Mononuclear cell (primary cell): ENCODE measurements around the gene PLCL2. TPM values are rescaled to one million over a fixed set of nuclear protein-coding genes. Genes with fewer than 3 reads are reported as not detected.

Experiments
- H3K27me3 ChIP-seq: 2 replicates; pipeline ENCODE4 v1.6.0; 2011; ENCODE audit warnings: low read length, control low read depth; ENCODE audit not compliant: insufficient read depth
- H3K4me1 ChIP-seq: 2 replicates; pipeline ENCODE4 v1.5.1; 2011; ENCODE audit warnings: mild to moderate bottlenecking, low read length, control low read depth; ENCODE audit not compliant: insufficient read depth
- H3K4me3 ChIP-seq: 2 replicates; pipeline ENCODE4 v1.5.1; 2011; ENCODE audit warnings: mild to moderate bottlenecking, low read length, moderate library complexity
- H3K9me3 ChIP-seq: 2 replicates; pipeline ENCODE4 v1.5.1; 2011; ENCODE audit warnings: low read depth, mild to moderate bottlenecking, control low read depth, low read length
- total RNA-seq: library from RNA; depleted of rRNA; stranded (reverse); fragments of >200 nt; gene quantifications from one replicate; pipeline ENCODE4 v1.2.3, GENCODE V29; 2012

PLCL2 gene
- total RNA-seq, 1 donor: 73.6 TPM

- no peak overlapping the region for H3K4me3 ChIP-seq
- H3K9me3 ChIP-seq: no peaks in the 10 kb centered on the region
- no peaks in the 10 kb centered on the region for H3K27me3 ChIP-seq
- peaks cover 56% of the 10 kb centered on the region for H3K4me1 ChIP-seq
These were observed 27.9 kb downstream of the PLCL2 start for GRCh38 chr3:16912400-16913263.

DNA sequence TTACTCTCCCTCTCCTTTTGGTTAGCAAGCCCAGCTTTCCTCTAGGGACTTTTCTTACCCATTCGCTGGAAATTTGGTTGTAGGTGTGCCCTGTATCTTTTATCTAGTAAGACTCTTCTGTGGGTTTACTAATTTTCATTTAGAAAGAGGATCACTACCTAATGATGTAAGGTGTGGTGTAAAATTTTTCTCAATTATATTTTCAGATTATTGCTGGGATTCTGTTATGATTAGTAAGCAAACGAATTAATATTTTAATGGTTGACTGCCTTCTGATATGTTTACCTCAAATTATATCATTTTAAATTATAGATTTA is 28.5 kb downstream of the PLCL2 start:
- no peaks in the 10 kb centered on the region for H3K9me3 ChIP-seq
- H3K4me3 ChIP-seq: no peak overlapping the region
- peaks cover 57% of the 10 kb centered on the region for H3K4me1 ChIP-seq
- no peaks in the 10 kb centered on the region for H3K27me3 ChIP-seq

- Histone ChIP-seq H3K27me3 (no peaks in the 10 kb centered on the region), H3K4me3 (no peak overlapping the region), H3K4me1 (peaks cover 33% of the 10 kb centered on the region), H3K9me3 (no peaks in the 10 kb centered on the region)
These were observed 32.1 kb downstream of the PLCL2 start for GRCh38 chr3:16916840-16917239.

DNA sequence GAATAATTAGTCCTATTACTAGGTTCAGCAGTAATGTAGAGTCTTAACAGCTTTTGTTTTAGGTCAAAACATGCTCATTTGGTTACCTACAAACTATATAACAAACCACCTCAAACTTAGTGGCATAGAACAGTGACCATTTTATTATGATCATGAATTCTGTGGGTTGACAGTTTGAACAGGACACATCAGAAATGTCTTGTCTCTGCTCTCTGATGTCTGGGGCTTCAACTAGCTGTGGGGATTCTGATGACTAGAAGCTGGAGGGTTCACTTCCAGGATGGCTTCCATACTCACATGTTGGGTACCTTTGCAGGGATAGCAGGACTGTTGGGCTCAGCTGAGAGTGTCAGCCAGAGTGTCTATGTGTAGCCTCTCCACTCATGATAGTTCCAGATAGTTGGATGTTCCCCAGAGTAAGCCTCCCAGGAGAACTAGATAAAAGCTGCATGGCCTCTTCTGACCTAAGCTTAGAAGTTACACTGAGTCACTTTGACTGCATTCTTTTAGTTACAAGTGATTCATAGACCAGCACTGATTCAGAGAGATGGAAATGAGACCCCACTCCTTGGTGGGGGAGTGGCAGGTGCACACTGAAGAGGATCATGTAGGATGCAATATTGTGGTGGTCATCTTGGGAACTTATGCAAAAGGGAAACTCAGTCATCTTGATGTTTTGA is 32.6 kb downstream of the PLCL2 start:
- no peaks in the 10 kb centered on the region for H3K27me3 ChIP-seq
- H3K4me3 ChIP-seq: no peak overlapping the region
- H3K4me1 ChIP-seq: peaks cover 31% of the 10 kb centered on the region
- H3K9me3 ChIP-seq: no peaks in the 10 kb centered on the region

- Histone ChIP-seq H3K9me3 (no peaks in the 10 kb centered on the region), H3K4me1 (peaks cover 27% of the 10 kb centered on the region), H3K4me3 (no peak overlapping the region), H3K27me3 (no peaks in the 10 kb centered on the region)
These were observed 33.4 kb downstream of the PLCL2 start for GRCh38 chr3:16917980-16918682.

DNA sequence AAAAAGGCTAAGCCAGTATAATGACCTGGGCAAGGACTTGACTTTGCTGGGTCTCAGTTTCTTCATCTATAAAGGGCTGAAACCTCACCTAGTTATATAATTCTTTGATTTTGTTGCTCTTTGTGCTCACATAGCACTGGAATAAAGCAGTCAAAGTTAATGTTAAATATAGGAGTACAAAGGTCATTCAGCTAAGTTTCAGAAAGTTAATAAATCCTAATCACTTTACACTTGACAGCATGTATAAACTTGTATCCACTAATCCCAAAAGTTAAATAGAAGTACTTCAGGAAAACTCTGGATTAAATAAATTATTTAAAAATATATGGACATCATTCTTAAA is 33.9 kb downstream of the PLCL2 start:
- H3K4me1 ChIP-seq: peaks cover 28% of the 10 kb centered on the region
- H3K4me3 ChIP-seq: no peak overlapping the region
- no peaks in the 10 kb centered on the region for H3K27me3 ChIP-seq
- no peaks in the 10 kb centered on the region for H3K9me3 ChIP-seq

DNA sequence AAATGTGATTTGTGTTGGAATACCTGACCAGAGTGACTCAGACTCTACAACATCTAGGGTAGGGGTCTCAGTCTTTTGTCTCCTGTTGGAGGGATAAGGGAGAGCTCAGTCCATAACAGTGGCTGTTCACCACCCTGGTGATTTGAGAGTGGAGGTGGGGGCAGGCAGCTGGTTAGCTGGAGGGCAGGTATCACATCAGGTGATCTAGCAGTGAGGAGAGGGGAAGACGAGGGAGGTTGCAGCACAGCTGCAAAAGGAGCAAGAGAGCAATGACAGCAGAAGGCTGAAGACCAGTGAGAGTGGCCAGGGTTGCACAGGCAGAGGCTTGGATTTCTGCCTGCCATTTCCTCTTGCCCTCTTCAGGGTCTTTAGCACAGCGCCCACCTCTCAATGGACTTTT is 38.4 kb downstream of the PLCL2 start:
- H3K9me3 ChIP-seq: no peaks in the 10 kb centered on the region
- no peak overlapping the region for H3K4me3 ChIP-seq
- H3K27me3 ChIP-seq: no peaks in the 10 kb centered on the region
- peaks cover 17% of the 10 kb centered on the region for H3K4me1 ChIP-seq

DNA sequence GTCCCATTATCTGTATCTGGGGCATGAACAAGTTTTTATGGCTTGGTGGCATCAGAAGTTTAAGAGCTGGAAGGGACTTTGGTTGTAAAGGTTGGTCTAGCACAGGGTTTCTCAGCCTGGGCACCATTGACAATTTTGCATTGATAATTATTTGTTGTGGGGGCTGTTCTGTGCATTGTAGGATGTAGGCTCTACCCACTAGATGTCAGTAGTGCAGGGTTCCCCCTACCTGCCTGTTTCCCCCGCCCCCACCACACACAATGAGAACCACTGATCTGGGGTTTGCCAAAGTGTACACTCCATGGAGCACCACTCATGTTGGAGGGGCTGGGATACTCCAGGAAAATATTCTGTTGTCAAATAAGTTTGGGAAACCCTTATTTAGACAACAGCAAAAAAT is 42.7 kb downstream of the PLCL2 start:
- peaks cover 41% of the 10 kb centered on the region for H3K4me1 ChIP-seq
- no peak overlapping the region for H3K4me3 ChIP-seq
- no peaks in the 10 kb centered on the region for H3K27me3 ChIP-seq
- H3K9me3 ChIP-seq: no peaks in the 10 kb centered on the region

DNA sequence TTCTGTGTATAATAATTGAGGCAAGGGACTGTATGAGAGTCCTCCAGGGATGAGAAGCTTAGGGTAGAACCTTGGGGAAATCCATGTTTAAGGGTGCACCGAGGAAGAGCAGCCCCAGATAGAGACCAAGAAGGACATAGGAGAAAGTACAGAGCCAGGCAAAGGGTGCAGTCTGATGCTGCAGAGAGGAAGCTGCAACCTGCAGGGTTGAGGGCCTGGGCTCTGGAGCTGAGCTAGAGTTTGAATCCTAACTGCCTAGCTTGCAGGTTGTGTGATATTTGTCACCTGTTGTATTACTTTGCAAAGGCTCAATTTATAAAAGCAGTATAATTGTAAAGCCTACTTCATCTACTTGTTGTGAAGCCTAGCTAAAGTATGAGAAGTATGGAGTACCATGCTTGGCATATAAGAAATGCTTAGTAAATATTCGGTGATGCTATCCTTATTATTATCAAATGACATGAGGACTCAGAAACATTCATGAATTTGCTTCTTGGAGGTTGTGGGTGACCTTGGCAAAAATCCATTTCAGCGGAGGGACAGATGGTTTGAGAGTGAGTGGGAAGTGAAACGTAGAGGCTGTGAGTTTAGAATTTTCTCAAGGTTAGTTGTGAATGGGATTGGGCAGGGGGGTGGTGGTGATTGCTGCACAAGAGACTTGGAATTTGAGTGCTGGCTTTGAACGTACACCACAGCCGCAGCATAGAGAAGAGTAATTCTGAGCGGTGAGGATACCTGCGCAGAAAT is 43.8 kb downstream of the PLCL2 start:
- no peak overlapping the region for H3K4me3 ChIP-seq
- H3K9me3 ChIP-seq: no peaks in the 10 kb centered on the region
- H3K4me1 ChIP-seq: peaks cover 38% of the 10 kb centered on the region
- no peaks in the 10 kb centered on the region for H3K27me3 ChIP-seq

GRCh38 chr3:16929311-16929710 is 44.6 kb downstream of the PLCL2 start:
- H3K4me3 ChIP-seq: no peak overlapping the region
- peaks cover 38% of the 10 kb centered on the region for H3K4me1 ChIP-seq
- H3K9me3 ChIP-seq: no peaks in the 10 kb centered on the region
- H3K27me3 ChIP-seq: no peaks in the 10 kb centered on the region

GRCh38 chr3:16932877-16933276 is 48.1 kb downstream of the PLCL2 start:
- Histone ChIP-seq H3K27me3 (no peaks in the 10 kb centered on the region), H3K9me3 (no peaks in the 10 kb centered on the region), H3K4me3 (no peak overlapping the region), H3K4me1 (peaks cover 48% of the 10 kb centered on the region)

GRCh38 chr3:16935781-16936180 is 51.0 kb downstream of the PLCL2 start:
- Histone ChIP-seq H3K4me3 (no peak overlapping the region), H3K27me3 (no peaks in the 10 kb centered on the region), H3K4me1 (peaks cover 33% of the 10 kb centered on the region), H3K9me3 (no peaks in the 10 kb centered on the region)

GRCh38 chr3:16936233-16936632 is 51.5 kb downstream of the PLCL2 start:
- Histone ChIP-seq H3K27me3 (no peaks in the 10 kb centered on the region), H3K9me3 (no peaks in the 10 kb centered on the region), H3K4me3 (no peak overlapping the region), H3K4me1 (peaks cover 35% of the 10 kb centered on the region)

DNA sequence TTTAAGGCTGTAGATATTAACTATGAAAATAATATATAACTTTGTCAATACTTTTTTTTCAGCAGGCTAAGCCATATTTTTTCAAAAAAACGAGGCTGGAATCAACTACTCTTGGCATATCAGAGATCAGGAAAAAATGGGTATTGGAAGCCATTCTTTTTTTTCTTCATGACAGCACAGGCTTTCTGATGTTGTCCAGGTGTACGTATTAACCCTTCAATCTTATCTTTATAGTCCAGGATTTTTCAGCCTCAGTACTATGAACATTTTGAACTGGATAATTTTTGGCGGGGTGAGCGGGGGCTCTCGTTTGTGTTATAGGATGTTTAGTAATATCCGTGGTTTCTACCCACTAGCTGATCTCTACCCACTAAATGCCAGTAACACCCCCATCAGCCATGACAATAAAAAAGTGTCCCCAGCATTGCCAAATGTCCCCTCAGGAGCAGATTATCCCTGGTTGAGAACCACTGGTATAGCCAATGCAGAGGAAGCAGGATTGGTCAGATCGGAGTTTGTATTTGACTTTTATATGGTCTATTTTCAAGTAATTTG is 52.0 kb downstream of the PLCL2 start:
- Histone ChIP-seq H3K4me3 (no peak overlapping the region), H3K4me1 (peaks cover 37% of the 10 kb centered on the region), H3K9me3 (no peaks in the 10 kb centered on the region), H3K27me3 (no peaks in the 10 kb centered on the region)
